DOHH2 (cell line): ENCODE measurements around the gene NXT1.
A peak's percentile ranks its signal among the peaks of the same experiment; 100 is the strongest.

Source experiments
- H3F3A ChIP-seq: fragments of 200-600 bp; sonication (generic), shearing (Covaris generic); 2 replicates; pipeline ENCODE4 v1.6.0; 2016; ENCODE audit warnings: antibody characterized with exemption, mild to moderate bottlenecking; ENCODE audit not compliant: control insufficient read depth, insufficient read depth
- H3K27ac ChIP-seq: fragments of 200-600 bp; sonication (generic); 2 replicates; pipeline ENCODE4 v1.5.1; 2014; ENCODE audit warnings: low read depth, mild to moderate bottlenecking, low read length, moderate library complexity
- H3K27me3 ChIP-seq: fragments of 200-600 bp; sonication (generic); 2 replicates; pipeline ENCODE4 v1.6.1; 2014; ENCODE audit warnings: mild to moderate bottlenecking, low read length, mixed read lengths; ENCODE audit not compliant: control insufficient read depth
- H3K36me3 ChIP-seq: fragments of 200-600 bp; sonication (generic); 2 replicates; pipeline ENCODE4 v1.6.1; 2014; ENCODE audit warnings: mild to moderate bottlenecking, low read length, moderate library complexity, mixed read lengths; ENCODE audit not compliant: control insufficient read depth
- H3K4me1 ChIP-seq: fragments of 200-600 bp; sonication (generic); 2 replicates; pipeline ENCODE4 v1.6.1; 2014; ENCODE audit warnings: mild to moderate bottlenecking, low read length, mixed read lengths; ENCODE audit not compliant: control insufficient read depth
- H3K4me2 ChIP-seq: fragments of 200-600 bp; sonication (generic); 2 replicates; pipeline ENCODE4 v1.6.0; 2014; ENCODE audit warnings: mild to moderate bottlenecking, low read length, moderate library complexity
- H3K4me3 ChIP-seq: fragments of 200-600 bp; sonication (generic); 2 replicates; pipeline ENCODE4 v1.5.1; 2014; ENCODE audit warnings: mild to moderate bottlenecking, low read length, mixed read lengths
- H3K79me2 ChIP-seq: fragments of 200-600 bp; sonication (generic); 2 replicates; pipeline ENCODE4 v1.6.1; 2014; ENCODE audit warnings: mild to moderate bottlenecking, low read length, mixed read lengths; ENCODE audit not compliant: control insufficient read depth
- H3K9me2 ChIP-seq: fragments of 200-600 bp; sonication (generic); replicated peaks from 2 replicates; pipeline ENCODE4 v1.6.1; 2014; ENCODE audit warnings: mild to moderate bottlenecking, low read length, mixed read lengths; ENCODE audit not compliant: control insufficient read depth
- H3K9me3 ChIP-seq: fragments of 200-600 bp; sonication (generic); 2 replicates; pipeline ENCODE4 v1.6.1; 2014; ENCODE audit warnings: antibody characterized with exemption, low read length, mixed read lengths; ENCODE audit not compliant: control insufficient read depth, insufficient read depth
- H4K20me1 ChIP-seq: fragments of 200-600 bp; sonication (generic); 2 replicates; pipeline ENCODE4 v1.6.0; 2014; ENCODE audit warnings: low read depth, mild to moderate bottlenecking, antibody characterized with exemption, low read length, moderate library complexity; ENCODE audit not compliant: control insufficient read depth, insufficient read depth
- EZH2phosphoT487 ChIP-seq: fragments of 200-600 bp; sonication (generic); IDR thresholded peaks from 2 replicates; pipeline ENCODE4 v1.6.1; 2017; ENCODE audit warnings: borderline replicate concordance, mild to moderate bottlenecking, antibody characterized with exemption, low read length, moderate library complexity, mixed read lengths
- TF ChIP-seq, protein P1 (sequence below): fragments of 200-600 bp; sonication (generic); IDR thresholded peaks from one replicate; pipeline ENCODE4 v1.5.1; 2014; ENCODE audit warnings: antibody characterized with exemption, mild to moderate bottlenecking, low read depth, low read length; ENCODE audit not compliant: poor library complexity, severe bottlenecking

NXT1 gene

DNA sequence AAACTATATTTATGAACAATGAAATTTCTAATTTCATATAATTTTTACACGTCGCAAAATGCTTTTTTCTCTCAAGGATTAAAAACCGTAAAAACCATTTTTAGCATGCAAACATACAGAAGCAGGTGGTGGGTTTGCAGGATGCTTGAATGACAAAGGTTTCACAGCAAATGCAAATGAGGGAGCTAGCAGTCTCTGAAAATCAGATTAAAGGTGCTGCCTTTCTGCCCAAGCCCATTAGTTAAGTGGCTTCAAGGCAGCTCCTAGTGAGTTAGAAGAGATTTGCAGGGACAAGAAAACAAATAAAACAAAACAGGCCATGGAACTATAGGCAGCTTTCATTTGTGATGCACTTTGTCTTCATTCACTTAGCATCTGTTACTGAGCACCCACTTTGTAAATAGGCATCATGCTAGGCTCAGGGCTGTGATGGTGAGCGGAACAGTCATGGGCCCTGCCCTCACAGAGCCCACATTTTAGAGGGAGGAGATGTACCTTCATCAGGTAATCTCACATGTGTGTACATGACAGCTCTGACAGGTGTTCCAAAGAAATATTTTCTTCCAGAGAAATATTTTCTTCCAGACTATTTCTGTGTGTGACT is 41.2 kb downstream of the NXT1 start:
- Histone ChIP-seq H4K20me1 (no peaks in the 10 kb centered on the region), H3K27me3 (no peaks in the 10 kb centered on the region), H3K9me3 (no peaks in the 10 kb centered on the region), H3K4me2 (peak overlapping the region; percentile 64), H3K27ac (peak overlapping the region; percentile 22; the same call in 1 of the 2 replicates), H3F3A (no peaks in the 10 kb centered on the region), H3K9me2 (no peaks in the 10 kb centered on the region), H3K79me2 (no peaks in the 10 kb centered on the region), H3K4me3 (peak overlapping the region; percentile 50; the same call in 1 of the 2 replicates), H3K36me3 (peaks cover 62% of the 10 kb centered on the region), H3K4me1 (peaks cover 33% of the 10 kb centered on the region)
- TF ChIP-seq, protein P1, sequence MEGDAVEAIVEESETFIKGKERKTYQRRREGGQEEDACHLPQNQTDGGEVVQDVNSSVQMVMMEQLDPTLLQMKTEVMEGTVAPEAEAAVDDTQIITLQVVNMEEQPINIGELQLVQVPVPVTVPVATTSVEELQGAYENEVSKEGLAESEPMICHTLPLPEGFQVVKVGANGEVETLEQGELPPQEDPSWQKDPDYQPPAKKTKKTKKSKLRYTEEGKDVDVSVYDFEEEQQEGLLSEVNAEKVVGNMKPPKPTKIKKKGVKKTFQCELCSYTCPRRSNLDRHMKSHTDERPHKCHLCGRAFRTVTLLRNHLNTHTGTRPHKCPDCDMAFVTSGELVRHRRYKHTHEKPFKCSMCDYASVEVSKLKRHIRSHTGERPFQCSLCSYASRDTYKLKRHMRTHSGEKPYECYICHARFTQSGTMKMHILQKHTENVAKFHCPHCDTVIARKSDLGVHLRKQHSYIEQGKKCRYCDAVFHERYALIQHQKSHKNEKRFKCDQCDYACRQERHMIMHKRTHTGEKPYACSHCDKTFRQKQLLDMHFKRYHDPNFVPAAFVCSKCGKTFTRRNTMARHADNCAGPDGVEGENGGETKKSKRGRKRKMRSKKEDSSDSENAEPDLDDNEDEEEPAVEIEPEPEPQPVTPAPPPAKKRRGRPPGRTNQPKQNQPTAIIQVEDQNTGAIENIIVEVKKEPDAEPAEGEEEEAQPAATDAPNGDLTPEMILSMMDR: no peak
- TF ChIP-seq EZH2phosphoT487: no peak

DNA sequence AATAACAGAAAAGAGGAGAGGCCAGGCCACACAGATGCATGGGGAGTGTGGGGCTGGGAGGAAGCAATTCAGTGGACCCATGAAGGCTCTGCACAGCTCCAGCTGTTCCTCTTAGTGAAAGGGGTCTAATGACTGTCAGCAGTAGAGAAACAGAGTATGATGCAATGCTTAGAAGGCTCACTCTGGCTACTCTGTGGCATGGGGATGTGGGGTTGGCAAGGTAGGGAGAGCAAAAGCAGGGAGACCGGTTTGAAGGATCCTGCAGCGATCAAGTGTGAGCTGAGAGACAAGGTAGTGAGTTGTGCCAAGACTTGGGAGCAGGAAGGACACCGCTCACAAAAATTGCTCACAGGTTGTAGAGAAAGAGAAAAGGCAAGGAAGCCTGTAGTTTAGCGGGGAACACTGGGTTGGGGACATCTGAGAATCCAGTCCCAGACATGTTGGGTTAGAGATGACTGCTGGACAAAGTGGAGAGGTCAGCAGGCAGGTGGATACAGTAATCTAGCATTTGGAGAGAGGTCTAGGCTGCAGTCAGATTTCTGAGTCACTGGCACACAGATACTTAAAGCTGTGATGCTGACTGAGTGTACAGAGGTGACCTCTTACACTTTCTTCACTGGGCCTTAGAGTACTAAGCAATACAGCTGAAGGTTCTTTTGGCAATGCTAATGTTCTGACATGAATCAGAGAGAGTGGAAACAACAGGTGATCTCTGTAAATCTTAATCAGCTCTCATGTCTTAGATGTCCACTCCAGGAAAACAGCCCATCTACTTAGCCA is 43.6 kb downstream of the NXT1 start:
- H3K36me3 ChIP-seq: peaks cover 48% of the 10 kb centered on the region
- no peaks in the 10 kb centered on the region for H3K9me3 ChIP-seq

DNA sequence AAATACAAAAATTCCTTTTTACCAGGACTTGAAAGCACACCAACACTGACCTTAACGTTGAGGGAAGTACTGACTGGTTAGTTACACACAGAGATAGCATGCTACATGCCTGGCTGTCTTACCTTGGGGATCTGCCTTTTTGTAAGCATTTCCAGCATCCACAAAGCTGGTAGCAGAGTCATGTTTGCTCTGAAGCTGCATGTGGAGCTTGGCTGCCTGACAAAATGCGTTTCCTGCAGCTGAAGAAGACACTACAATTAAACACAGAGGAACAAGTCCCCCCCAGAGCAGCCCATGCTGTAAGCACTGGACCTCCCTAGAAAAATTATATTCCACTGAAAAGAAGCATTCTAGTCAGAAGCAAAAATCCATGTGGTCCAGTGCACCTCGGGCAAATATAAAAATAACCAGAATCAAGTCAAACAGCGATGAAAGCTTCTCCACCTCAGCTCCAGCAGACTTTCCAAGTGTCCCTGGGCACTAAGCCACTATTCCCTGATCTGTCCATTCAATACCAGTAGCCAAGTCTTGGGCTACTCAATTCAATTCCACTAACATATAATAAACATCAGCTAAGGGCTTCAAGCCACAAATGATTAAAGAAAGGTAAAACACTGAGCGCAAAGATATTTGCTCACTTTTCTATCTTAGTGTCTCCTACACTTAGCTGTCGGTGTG is 46.5 kb downstream of the NXT1 start:
- TF ChIP-seq, protein P1: no peak
- TF ChIP-seq EZH2phosphoT487: no peak
- Histone ChIP-seq H3K9me3 (no peaks in the 10 kb centered on the region), H3K4me3 (no peak overlapping the region), H3K27ac (no peak overlapping the region), H3K36me3 (peaks cover 29% of the 10 kb centered on the region), H3K79me2 (no peaks in the 10 kb centered on the region), H3F3A (no peaks in the 10 kb centered on the region), H3K4me2 (no peak overlapping the region), H3K9me2 (no peaks in the 10 kb centered on the region), H3K27me3 (no peaks in the 10 kb centered on the region), H4K20me1 (no peaks in the 10 kb centered on the region), H3K4me1 (peaks cover 14% of the 10 kb centered on the region)

More for the DNA sequence above, 43.6 kb downstream of the NXT1 start:
- H3K4me2 ChIP-seq: no peak overlapping the region
- no peaks in the 10 kb centered on the region for H3K27me3 ChIP-seq
- no peak overlapping the region for H3K27ac ChIP-seq
- H3K4me1 ChIP-seq: peaks cover 33% of the 10 kb centered on the region
- H3K79me2 ChIP-seq: no peaks in the 10 kb centered on the region
- H3K4me3 ChIP-seq: no peak overlapping the region
- no peaks in the 10 kb centered on the region for H4K20me1 ChIP-seq
- TF ChIP-seq, protein P1: no peak
- no peaks in the 10 kb centered on the region for H3F3A ChIP-seq
- no peaks in the 10 kb centered on the region for H3K9me2 ChIP-seq
